Lung (tissue), 12 donors: ENCODE data around the gene SEMA4D. TPM values are rescaled to one million over a fixed set of nuclear protein-coding genes. Genes with fewer than 3 reads are reported as not detected.

Experiments
- ATAC-seq: fragments of 200-7000 bp; cut with Tn5 transposase; one replicate; pipeline ENCODE4 v1.9.1; 2020; ENCODE audit warnings: moderate number of reproducible peaks; ENCODE audit not compliant: insufficient read depth, low FRiP score
- DNase-seq, 3 donors: peaks; one replicate each; pipeline ENCODE4 v3.0.0-alpha.2; 2013 to 2017
- H3K27ac ChIP-seq, 2 donors: one replicate each; pipeline ENCODE4 v1.5.1; 2013; ENCODE audit warnings: mild to moderate bottlenecking in 2 of 2, moderate library complexity in 2 of 2, control low read depth in 1 of 2, inconsistent platforms in 1 of 2, low read depth in 1 of 2, low read length in 1 of 2
- H3K27me3 ChIP-seq, 3 donors: one replicate each; pipeline ENCODE4 v1.5.1; 2013; ENCODE audit warnings: low read length in 2 of 3; ENCODE audit not compliant: control insufficient read depth in 3 of 3, insufficient read depth in 3 of 3
- H3K36me3 ChIP-seq, 4 donors: one replicate each; pipeline ENCODE4 v1.5.1; 2013; ENCODE audit warnings: low read length in 4 of 4, mild to moderate bottlenecking in 1 of 4, moderate library complexity in 1 of 4; ENCODE audit not compliant: control insufficient read depth in 4 of 4, insufficient read depth in 4 of 4
- H3K4me1 ChIP-seq, 5 donors: one replicate each; pipeline ENCODE4 v1.5.1; 2013; ENCODE audit warnings: low read length in 5 of 5, mild to moderate bottlenecking in 2 of 5, moderate library complexity in 1 of 5; ENCODE audit not compliant: control insufficient read depth in 5 of 5, insufficient read depth in 5 of 5
- H3K4me3 ChIP-seq: one replicate; pipeline ENCODE4 v1.5.1; 2013; ENCODE audit warnings: mild to moderate bottlenecking, control low read depth, moderate library complexity
- H3K9ac ChIP-seq, 2 donors: one replicate each; pipeline ENCODE4 v1.5.1; 2013; ENCODE audit warnings: low read length in 2 of 2, control low read depth in 1 of 2; ENCODE audit not compliant: insufficient read depth in 1 of 2
- H3K9me3 ChIP-seq, 4 donors: one replicate each; pipeline ENCODE4 v1.5.1; 2013; ENCODE audit warnings: low read length in 3 of 4, mild to moderate bottlenecking in 1 of 4, moderate library complexity in 1 of 4; ENCODE audit not compliant: control insufficient read depth in 4 of 4, insufficient read depth in 3 of 4
- WGBS, 2 donors: extraction: QIAGEN DNeasy Blood & Tissue Kit; methylation state at CpG; one replicate each; pipeline ENCODE4 v1.1.7; 2013; 5-methylcytosine and 5-hydroxymethylcytosine counted together
- polyA plus RNA-seq, 2 donors: library from polyadenylated mRNA; stranded (reverse); fragments of 200-250 nt; gene quantifications; one replicate each; pipeline ENCODE4 v1.2.1, GENCODE V29; 2013
- total RNA-seq, 2 donors: library from RNA; depleted of rRNA in 1 of 2; stranded (reverse); fragments of >200 nt in 1 of 2; gene quantifications; one replicate each; pipeline ENCODE4 v1.2.1, GENCODE V29; 2014 to 2021
- TF ChIP-seq, protein P1 (sequence below): IDR thresholded peaks from 2 replicates; pipeline ENCODE4 v1.5.1; 2012; ENCODE audit warnings: mild to moderate bottlenecking; ENCODE audit errors: control extremely low read depth, extremely low read depth
- donor health status: control.
- donor health status: control.
- donor health status: Bipolar disorder and iron deficiency.
- donor health status: healthy.
- donor health status: DM: yes; HTN: yes; CAD: no.

Gene SEMA4D
- total and polyA plus RNA-seq, 4 donors = 6.7 to 61.5 (median 29.0) TPM

DNA sequence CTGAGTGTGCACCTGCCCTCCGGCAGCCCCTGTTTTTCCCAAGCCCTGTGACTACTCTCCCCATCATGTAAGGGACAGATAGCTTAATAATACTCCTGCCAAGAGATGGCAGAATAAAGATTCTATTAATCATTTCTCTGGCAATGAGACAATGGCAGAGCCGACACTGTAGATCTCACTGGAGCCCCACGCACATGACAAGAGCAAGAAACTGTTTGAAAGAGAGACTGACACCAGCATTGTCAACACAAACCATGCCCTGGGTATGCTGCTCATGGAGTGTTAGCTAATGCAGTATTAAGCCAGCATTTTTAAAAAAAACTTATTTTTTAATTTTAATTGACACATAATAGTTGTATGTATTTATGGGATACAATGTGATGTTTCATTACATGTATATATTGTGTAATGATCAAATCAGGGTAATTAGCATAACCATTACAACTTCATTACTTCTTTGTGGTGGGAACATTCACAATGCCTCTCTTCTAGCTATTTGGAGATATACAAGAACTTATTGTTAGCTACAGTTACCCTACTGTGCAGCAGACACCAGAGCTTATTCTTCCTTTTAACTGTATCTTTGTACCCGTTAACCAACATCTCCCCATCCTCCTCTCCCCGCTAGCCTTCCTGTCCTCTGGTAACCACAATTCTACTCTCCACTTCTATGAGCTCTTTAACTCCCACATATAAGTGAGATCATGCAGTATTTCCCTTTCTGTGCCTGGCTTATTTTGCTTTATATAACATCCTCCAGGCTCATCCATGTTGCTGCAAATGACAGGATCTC, 31.5 kb upstream of the SEMA4D start:
- Histone ChIP-seq H3K27ac (no peak overlapping the region), H3K4me1 (peaks cover 0 to 16% (median 0%) of the 10 kb centered on the region in 5 donors), H3K36me3 (no peaks in the 10 kb centered on the region), H3K4me3 (no peak overlapping the region), H3K27me3 (no peaks in the 10 kb centered on the region), H3K9me3 (peaks cover 0 to 5% (median 0%) of the 10 kb centered on the region in 4 donors), H3K9ac (no peak overlapping the region)
- ATAC-seq (no peak), DNase-seq (no peak)
- TF ChIP-seq, protein P1, sequence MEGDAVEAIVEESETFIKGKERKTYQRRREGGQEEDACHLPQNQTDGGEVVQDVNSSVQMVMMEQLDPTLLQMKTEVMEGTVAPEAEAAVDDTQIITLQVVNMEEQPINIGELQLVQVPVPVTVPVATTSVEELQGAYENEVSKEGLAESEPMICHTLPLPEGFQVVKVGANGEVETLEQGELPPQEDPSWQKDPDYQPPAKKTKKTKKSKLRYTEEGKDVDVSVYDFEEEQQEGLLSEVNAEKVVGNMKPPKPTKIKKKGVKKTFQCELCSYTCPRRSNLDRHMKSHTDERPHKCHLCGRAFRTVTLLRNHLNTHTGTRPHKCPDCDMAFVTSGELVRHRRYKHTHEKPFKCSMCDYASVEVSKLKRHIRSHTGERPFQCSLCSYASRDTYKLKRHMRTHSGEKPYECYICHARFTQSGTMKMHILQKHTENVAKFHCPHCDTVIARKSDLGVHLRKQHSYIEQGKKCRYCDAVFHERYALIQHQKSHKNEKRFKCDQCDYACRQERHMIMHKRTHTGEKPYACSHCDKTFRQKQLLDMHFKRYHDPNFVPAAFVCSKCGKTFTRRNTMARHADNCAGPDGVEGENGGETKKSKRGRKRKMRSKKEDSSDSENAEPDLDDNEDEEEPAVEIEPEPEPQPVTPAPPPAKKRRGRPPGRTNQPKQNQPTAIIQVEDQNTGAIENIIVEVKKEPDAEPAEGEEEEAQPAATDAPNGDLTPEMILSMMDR = no peak
- WGBS, 2 donors = 50 to 62% methylated on average over 5 of the region's 5 CpGs

GRCh38 chr9:89528540-89528939, 30.6 kb upstream of the SEMA4D start:
- Histone ChIP-seq H3K4me1 (peaks cover 0 to 16% (median 0%) of the 10 kb centered on the region in 5 donors), H3K9ac (no peak overlapping the region), H3K36me3 (no peaks in the 10 kb centered on the region), H3K4me3 (no peak overlapping the region), H3K9me3 (peaks cover 0 to 5% (median 0%) of the 10 kb centered on the region in 4 donors), H3K27me3 (no peaks in the 10 kb centered on the region), H3K27ac (no peak overlapping the region)
- TF ChIP-seq, protein P1 = no peak
- WGBS, 2 donors = 54 to 78% methylated on average over 6 of the region's 6 CpGs
- ATAC-seq (no peak), DNase-seq (no peak)

- H3K27ac ChIP-seq = no peak overlapping the region
- H3K9me3 ChIP-seq = peaks cover 0 to 5% (median 0%) of the 10 kb centered on the region in 4 donors
- H3K27me3 ChIP-seq = no peaks in the 10 kb centered on the region
- DNase-seq (no peak), ATAC-seq (no peak)
- H3K4me1 ChIP-seq = peaks cover 0 to 16% (median 0%) of the 10 kb centered on the region in 5 donors
- H3K4me3 ChIP-seq = no peak overlapping the region
- TF ChIP-seq, protein P1 = no peak
- H3K36me3 ChIP-seq = no peaks in the 10 kb centered on the region
- H3K9ac ChIP-seq = no peak overlapping the region
- WGBS, 2 donors = 94 to 99% methylated on average over 5 of the region's 5 CpGs
Observed at GRCh38 chr9:89528131-89528530, 30.2 kb upstream of the SEMA4D start.
